ENCODE measurements around the gene GALNT7.

Gene GALNT7

GRCh38 chr4:173189117-173189693 lies 20.6 kb downstream of the GALNT7 start:
- TF ChIP-seq ZNF214 (tag by site-specific recombination; IDR thresholded peaks at IDR 0.05; ENCODE audit: borderline replicate concordance) (no peak), ZXDB (tag by site-specific recombination; IDR thresholded peaks at IDR 0.05) (no peak), ZNF530 (tag by site-specific recombination; IDR thresholded peaks at IDR 0.05; ENCODE audit: low read depth) (no peak), ZNF76 (tag by site-specific recombination; IDR thresholded peaks at IDR 0.05; ENCODE audit: borderline replicate concordance, low read depth) (no peak), ZNF747 (tag by site-specific recombination; IDR thresholded peaks at IDR 0.05) (no peak), ZSCAN5A (tag by site-specific recombination; IDR thresholded peaks at IDR 0.05) (no peak), ZNF211 (tag by site-specific recombination; IDR thresholded peaks at IDR 0.05; ENCODE audit: low read depth) (no peak), ZNF600 (tag by site-specific recombination; IDR thresholded peaks at IDR 0.05) (no peak), PRDM10 (tag by site-specific recombination; IDR thresholded peaks at IDR 0.05) (no peak), PBX3 (CRISPR knock-in tag; IDR thresholded peaks at IDR 0.05) (no peak), ZNF23 (tag by site-specific recombination; IDR thresholded peaks at IDR 0.05; ENCODE audit: borderline replicate concordance) (no peak), ZNF140 (tag by site-specific recombination; IDR thresholded peaks at IDR 0.05) (no peak)
- TF ChIP-seq, protein P1, sequence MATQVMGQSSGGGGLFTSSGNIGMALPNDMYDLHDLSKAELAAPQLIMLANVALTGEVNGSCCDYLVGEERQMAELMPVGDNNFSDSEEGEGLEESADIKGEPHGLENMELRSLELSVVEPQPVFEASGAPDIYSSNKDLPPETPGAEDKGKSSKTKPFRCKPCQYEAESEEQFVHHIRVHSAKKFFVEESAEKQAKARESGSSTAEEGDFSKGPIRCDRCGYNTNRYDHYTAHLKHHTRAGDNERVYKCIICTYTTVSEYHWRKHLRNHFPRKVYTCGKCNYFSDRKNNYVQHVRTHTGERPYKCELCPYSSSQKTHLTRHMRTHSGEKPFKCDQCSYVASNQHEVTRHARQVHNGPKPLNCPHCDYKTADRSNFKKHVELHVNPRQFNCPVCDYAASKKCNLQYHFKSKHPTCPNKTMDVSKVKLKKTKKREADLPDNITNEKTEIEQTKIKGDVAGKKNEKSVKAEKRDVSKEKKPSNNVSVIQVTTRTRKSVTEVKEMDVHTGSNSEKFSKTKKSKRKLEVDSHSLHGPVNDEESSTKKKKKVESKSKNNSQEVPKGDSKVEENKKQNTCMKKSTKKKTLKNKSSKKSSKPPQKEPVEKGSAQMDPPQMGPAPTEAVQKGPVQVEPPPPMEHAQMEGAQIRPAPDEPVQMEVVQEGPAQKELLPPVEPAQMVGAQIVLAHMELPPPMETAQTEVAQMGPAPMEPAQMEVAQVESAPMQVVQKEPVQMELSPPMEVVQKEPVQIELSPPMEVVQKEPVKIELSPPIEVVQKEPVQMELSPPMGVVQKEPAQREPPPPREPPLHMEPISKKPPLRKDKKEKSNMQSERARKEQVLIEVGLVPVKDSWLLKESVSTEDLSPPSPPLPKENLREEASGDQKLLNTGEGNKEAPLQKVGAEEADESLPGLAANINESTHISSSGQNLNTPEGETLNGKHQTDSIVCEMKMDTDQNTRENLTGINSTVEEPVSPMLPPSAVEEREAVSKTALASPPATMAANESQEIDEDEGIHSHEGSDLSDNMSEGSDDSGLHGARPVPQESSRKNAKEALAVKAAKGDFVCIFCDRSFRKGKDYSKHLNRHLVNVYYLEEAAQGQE (tag by site-specific recombination; IDR thresholded peaks at IDR 0.05) = no peak
- TF ChIP-seq, protein P2, sequence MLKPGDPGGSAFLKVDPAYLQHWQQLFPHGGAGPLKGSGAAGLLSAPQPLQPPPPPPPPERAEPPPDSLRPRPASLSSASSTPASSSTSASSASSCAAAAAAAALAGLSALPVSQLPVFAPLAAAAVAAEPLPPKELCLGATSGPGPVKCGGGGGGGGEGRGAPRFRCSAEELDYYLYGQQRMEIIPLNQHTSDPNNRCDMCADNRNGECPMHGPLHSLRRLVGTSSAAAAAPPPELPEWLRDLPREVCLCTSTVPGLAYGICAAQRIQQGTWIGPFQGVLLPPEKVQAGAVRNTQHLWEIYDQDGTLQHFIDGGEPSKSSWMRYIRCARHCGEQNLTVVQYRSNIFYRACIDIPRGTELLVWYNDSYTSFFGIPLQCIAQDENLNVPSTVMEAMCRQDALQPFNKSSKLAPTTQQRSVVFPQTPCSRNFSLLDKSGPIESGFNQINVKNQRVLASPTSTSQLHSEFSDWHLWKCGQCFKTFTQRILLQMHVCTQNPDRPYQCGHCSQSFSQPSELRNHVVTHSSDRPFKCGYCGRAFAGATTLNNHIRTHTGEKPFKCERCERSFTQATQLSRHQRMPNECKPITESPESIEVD (tag by site-specific recombination; IDR thresholded peaks at IDR 0.05) = no peak
- CTCF ChIA-PET = no interaction called here
- no peak overlapping the region for H3K27ac ChIP-seq (ENCODE audit: extremely low read depth, low read depth, low read length)

More at GRCh38 chr4:173189117-173189693, 20.6 kb downstream of the GALNT7 start:
- peaks cover 20% of the 10 kb centered on the region for H3K4me1 ChIP-seq (ENCODE audit: control insufficient read depth, insufficient read depth, low read length)
- H3K4me3 ChIP-seq (ENCODE audit: low read depth, low read length) = no peak overlapping the region
- POLR2A ChIA-PET = no interaction called here
- no peaks in the 10 kb centered on the region for H3K36me3 ChIP-seq (ENCODE audit: control insufficient read depth in 2 of 2, insufficient read depth in 1 of 2, low read length in 2 of 2)
- no peaks in the 10 kb centered on the region for H3K9me3 ChIP-seq (ENCODE audit: control insufficient read depth, insufficient read depth, low read depth, low read length)
